SK-N-SH (cell line): ENCODE results near the gene SLC9A8. TPM values are rescaled to one million over a fixed set of nuclear protein-coding genes. Genes with fewer than 3 reads are reported as not detected.

ENCODE experiments used
- CTCF ChIA-PET: fragments of 300-600, 350-600 bp; formaldehyde crosslinking; extraction: SDS; loops from one replicate; lab custom pipeline; 2021; lab: Yijun Ruan, JAX
- POLR2A ChIA-PET: fragments of 350-600 bp; sonication (Branson Sonifier 250); formaldehyde crosslinking; extraction: SDS; loops from one replicate; lab custom pipeline; 2020; ENCODE audit warnings: antibody characterized with exemption, inconsistent platforms; lab: Yijun Ruan, JAX
- DNase-seq: peaks from one replicate; pipeline ENCODE4 v3.0.0; 2012
- H2AFZ ChIP-seq: fragments of 200-600 bp; sonication (generic); 2 replicates; pipeline ENCODE4 v1.8.1; 2016; ENCODE audit warnings: antibody characterized with exemption, mild to moderate bottlenecking, low read depth
- H3F3A ChIP-seq: fragments of 200-600 bp; sonication (generic); replicated peaks from 2 replicates; pipeline ENCODE3; 2016; ENCODE audit warnings: antibody characterized with exemption, mild to moderate bottlenecking; ENCODE audit not compliant: insufficient read depth
- H3K27ac ChIP-seq, 2 experiments: fragments of 200-500 bp in 1 of 2; fragments of 200-600 bp in 1 of 2; sonication (Bioruptor generic) in 1 of 2; sonication (generic), shearing (Covaris generic) in 1 of 2; 2 replicates each; pipeline versions ENCODE4 v1.5.1 to v1.6.1; 2014 to 2016; ENCODE audit warnings: low read depth in 2 of 2, inconsistent platforms in 1 of 2, low read length in 1 of 2, mild to moderate bottlenecking in 1 of 2, mixed read lengths in 1 of 2
- H3K27me3 ChIP-seq: fragments of 200-600 bp; sonication (generic), shearing (Covaris generic); 2 replicates; pipeline ENCODE4 v1.6.1; 2016; ENCODE audit warnings: mixed run types; ENCODE audit not compliant: insufficient read depth
- H3K36me3 ChIP-seq, 2 experiments: fragments of 200-500 bp in 1 of 2; fragments of 200-600 bp in 1 of 2; sonication (Bioruptor generic) in 1 of 2; sonication (generic) in 1 of 2; replicated peaks in 1 of 2; 2 replicates each; pipeline versions ENCODE3 to v1.5.1; 2014 to 2016; ENCODE audit warnings: low read length in 1 of 2, mild to moderate bottlenecking in 1 of 2; ENCODE audit not compliant: insufficient read depth in 2 of 2, control insufficient read depth in 1 of 2
- H3K4me1 ChIP-seq, 2 experiments: fragments of 200-500 bp in 1 of 2; fragments of 200-600 bp in 1 of 2; sonication (Bioruptor generic) in 1 of 2; sonication (generic), shearing (Covaris generic) in 1 of 2; 2 replicates each; pipeline versions ENCODE4 v1.5.1 to v1.6.1; 2014 to 2016; ENCODE audit warnings: low read depth in 1 of 2, low read length in 1 of 2, mixed run types in 1 of 2; ENCODE audit not compliant: insufficient read depth in 2 of 2, control insufficient read depth in 1 of 2
- H3K4me2 ChIP-seq: fragments of 200-600 bp; sonication (generic), shearing (Covaris generic); 2 replicates; pipeline ENCODE4 v1.6.1; 2017; ENCODE audit warnings: mixed run types
- H3K4me3 ChIP-seq, 2 experiments: fragments of 200-500 bp in 1 of 2; fragments of 200-600 bp in 1 of 2; sonication (Bioruptor generic) in 1 of 2; sonication (generic), shearing (Covaris generic) in 1 of 2; 2 replicates each; pipeline versions ENCODE4 v1.5.1 to v1.8.1; 2014 to 2016; ENCODE audit warnings: low read depth in 2 of 2, inconsistent platforms in 1 of 2, low read length in 1 of 2, mild to moderate bottlenecking in 1 of 2, mixed read lengths in 1 of 2, moderate library complexity in 1 of 2
- H3K79me2 ChIP-seq: fragments of 200-600 bp; sonication (generic); 2 replicates; pipeline ENCODE4 v1.8.1; 2017; ENCODE audit warnings: mild to moderate bottlenecking; ENCODE audit not compliant: insufficient read depth
- H3K9ac ChIP-seq: fragments of 200-600 bp; sonication (generic); 2 replicates; pipeline ENCODE4 v1.6.1; 2017; ENCODE audit warnings: mixed run types
- H3K9me2 ChIP-seq: fragments of 200-600 bp; sonication (generic); 2 replicates; pipeline ENCODE4 v1.6.1; 2017; ENCODE audit warnings: mixed run types
- H3K9me3 ChIP-seq: fragments of 200-600 bp; sonication (generic); 2 replicates; pipeline ENCODE4 v1.6.1; 2017; ENCODE audit warnings: mixed run types, mild to moderate bottlenecking, moderate library complexity
- H4K20me1 ChIP-seq: fragments of 200-600 bp; sonication (generic); 2 replicates; pipeline ENCODE4 v1.6.1; 2017; ENCODE audit warnings: mild to moderate bottlenecking, mixed run types; ENCODE audit not compliant: insufficient read depth
- CHD2 ChIP-seq: fragments of 150-350 bp; IDR thresholded peaks from 2 replicates; pipeline ENCODE4 v1.6.1; 2018; ENCODE audit warnings: low read length; ENCODE audit not compliant: partially characterized antibody
- CTCF ChIP-seq: fragments of 200-600 bp; sonication (generic); IDR thresholded peaks from 2 replicates; pipeline ENCODE4 v1.6.1; 2017; ENCODE audit warnings: antibody characterized with exemption, mild to moderate bottlenecking, moderate library complexity
- ELF1 ChIP-seq: IDR thresholded peaks from 2 replicates; pipeline ENCODE4 v1.4.0; 2012
- GABPA ChIP-seq: IDR thresholded peaks from 2 replicates; pipeline ENCODE4 v1.4.0; 2012; ENCODE audit warnings: low read depth, mild to moderate bottlenecking
- GATA2 ChIP-seq: sonication (generic); formaldehyde crosslinking; IDR thresholded peaks from 2 replicates; pipeline ENCODE4 v1.5.0; 2020; ENCODE audit warnings: mild to moderate bottlenecking, missing genetic modification reagents
- JUND ChIP-seq: IDR thresholded peaks from 2 replicates; pipeline ENCODE4 v1.4.0; 2012
- PBX3 ChIP-seq: IDR thresholded peaks from 2 replicates; pipeline ENCODE4; 2012
- REST ChIP-seq: IDR thresholded peaks from 2 replicates; pipeline ENCODE4 v1.6.1; 2012; ENCODE audit warnings: mild to moderate bottlenecking, low read depth, low read length, moderate library complexity
- USF1 ChIP-seq: IDR thresholded peaks from 2 replicates; pipeline ENCODE4 v1.4.0; 2012; ENCODE audit warnings: low read depth, borderline replicate concordance
- WGBS: methylation state at CpG from one replicate; pipeline ENCODE4 v1.1.6; 2017; ENCODE audit warnings: low lambda C conversion rate; 5-methylcytosine and 5-hydroxymethylcytosine counted together
- polyA plus RNA-seq, 3 experiments: library from polyadenylated mRNA; depleted of rRNA; stranded (reverse); fragments of >200 nt; gene quantifications; 2 replicates each; pipeline ENCODE4 v1.2.3, GENCODE V29; 2012

SLC9A8 gene
- polyA plus RNA-seq, 1 of the 3 experiments (the other 2 are of a cell fraction), result 3.4 TPM

GRCh38 chr20:49811825-49812506, 662 bp upstream of the SLC9A8 start (continued):
- TF ChIP-seq REST, result no peak

- WGBS, result 15% methylated on average over 11 of the region's 11 CpGs
- H3K9ac ChIP-seq, result peak overlapping the region; percentile 89
- DNase-seq, result no peak
- no peaks in the 10 kb centered on the region for H4K20me1 ChIP-seq
- peak overlapping the region; percentile 88 for H3K4me2 ChIP-seq
- peak overlapping the region; percentile 89 for H2AFZ ChIP-seq
- H3K9me3 ChIP-seq, result no peaks in the 10 kb centered on the region
- peaks cover 0 to 12% of the 10 kb centered on the region in 2 experiments; a peak in 1 of 4 replicates for H3K4me1 ChIP-seq
- H3K9me2 ChIP-seq, result no peaks in the 10 kb centered on the region
- TF ChIP-seq PBX3 (peak; percentile 35), REST (no peak), ELF1 (no peak), GABPA (peak; percentile 3; the same call in 1 of the 2 replicates), USF1 (no peak), GATA2 (no peak), JUND (no peak), CTCF (no peak), CHD2 (no peak)
- ChIA-PET CTCF (interaction anchor here (0.5 to 3.4 kb wide), 8 partner anchors 32 to 272 kb away, joined by 3 to 15 read pairs (median 4); no protein-coding TSS in a partner anchor), POLR2A (interaction anchor here (0.8 to 1.0 kb wide), 4 partner anchors 18 to 314 kb away, joined by 3 read pairs; no protein-coding TSS in a partner anchor)
- H3K27me3 ChIP-seq, result no peaks in the 10 kb centered on the region
- H3K4me3 ChIP-seq, result peak overlapping the region; percentile 78 to 79
- peak overlapping the region; percentile 73 to 83 for H3K27ac ChIP-seq
- H3K79me2 ChIP-seq, result peaks cover 11% of the 10 kb centered on the region
- peaks cover 7 to 16% of the 10 kb centered on the region in 2 experiments for H3K36me3 ChIP-seq
- no peaks in the 10 kb centered on the region for H3F3A ChIP-seq
Measured at GRCh38 chr20:49813305-49813974, 812 bp downstream of the SLC9A8 start.
